ENCODE results near the gene MSRB1. TPM values are rescaled to one million over a fixed set of nuclear protein-coding genes. Genes with fewer than 3 reads are reported as not detected.
"Not testable (repeated sequence)": the region's sequence is repeated elsewhere in the genome, so short reads cannot be mapped to it uniquely, and the experiment has no call there.

MSRB1 gene
- total and polyA plus RNA-seq, 10 donors, result 31.1 to 114 (median 57.2) TPM

DNA sequence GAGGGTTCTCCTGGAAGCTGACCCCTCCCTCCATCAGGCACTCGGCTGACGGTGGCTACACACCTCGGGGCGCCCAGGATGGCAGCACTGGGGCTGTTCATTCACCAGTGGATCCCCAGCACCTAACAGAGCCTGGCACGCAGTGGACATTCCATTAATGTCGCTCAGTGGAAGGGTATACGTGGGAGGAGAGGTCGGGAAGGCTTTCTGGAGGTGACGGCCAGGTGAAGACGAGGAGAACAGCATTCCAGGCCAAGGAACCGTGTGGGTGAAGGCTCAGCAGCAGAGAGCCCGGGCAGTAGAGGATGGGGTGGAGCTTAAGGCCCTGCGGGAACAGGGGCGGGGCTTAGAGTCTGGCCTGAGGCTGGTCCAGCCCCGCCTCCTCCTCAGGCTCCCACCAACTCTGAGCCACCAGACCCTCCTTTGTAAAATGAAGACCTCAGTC, 22.2 kb downstream of the MSRB1 start:
- Histone ChIP-seq H3K4me1 (peaks cover 0 to 31% (median 19%) of the 10 kb centered on the region in 6 donors), H3K27ac (no peak overlapping the region), H3K36me3 (no peaks in the 10 kb centered on the region), H3K9me3 (no peaks in the 10 kb centered on the region), H3K4me3 (no peak overlapping the region), H3K27me3 (replicated peaks in 1 of 7) (peaks cover 5 to 99% (median 68%) of the 10 kb centered on the region in 7 donors)
- 9 to 16% (median 15%) methylated on average over 12 to 15 of the region's 15 CpGs for WGBS, 5 donors
- intact Hi-C loops (cut with DNase I; ENCODE audit: low total_unique reads), result no loop called here
- TF ChIP-seq POLR2AphosphoS5 (IDR thresholded peaks at IDR 0.05) (no peak), POLR2A (IDR thresholded peaks at IDR 0.05) (no peak)
- TF ChIP-seq, protein P1, sequence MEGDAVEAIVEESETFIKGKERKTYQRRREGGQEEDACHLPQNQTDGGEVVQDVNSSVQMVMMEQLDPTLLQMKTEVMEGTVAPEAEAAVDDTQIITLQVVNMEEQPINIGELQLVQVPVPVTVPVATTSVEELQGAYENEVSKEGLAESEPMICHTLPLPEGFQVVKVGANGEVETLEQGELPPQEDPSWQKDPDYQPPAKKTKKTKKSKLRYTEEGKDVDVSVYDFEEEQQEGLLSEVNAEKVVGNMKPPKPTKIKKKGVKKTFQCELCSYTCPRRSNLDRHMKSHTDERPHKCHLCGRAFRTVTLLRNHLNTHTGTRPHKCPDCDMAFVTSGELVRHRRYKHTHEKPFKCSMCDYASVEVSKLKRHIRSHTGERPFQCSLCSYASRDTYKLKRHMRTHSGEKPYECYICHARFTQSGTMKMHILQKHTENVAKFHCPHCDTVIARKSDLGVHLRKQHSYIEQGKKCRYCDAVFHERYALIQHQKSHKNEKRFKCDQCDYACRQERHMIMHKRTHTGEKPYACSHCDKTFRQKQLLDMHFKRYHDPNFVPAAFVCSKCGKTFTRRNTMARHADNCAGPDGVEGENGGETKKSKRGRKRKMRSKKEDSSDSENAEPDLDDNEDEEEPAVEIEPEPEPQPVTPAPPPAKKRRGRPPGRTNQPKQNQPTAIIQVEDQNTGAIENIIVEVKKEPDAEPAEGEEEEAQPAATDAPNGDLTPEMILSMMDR (IDR thresholded peaks at IDR 0.05 in 8 of 11, conservative IDR thresholded peaks at IDR 0.05 in 3 of 11), result no peak
- no peak for DNase-seq

DNA sequence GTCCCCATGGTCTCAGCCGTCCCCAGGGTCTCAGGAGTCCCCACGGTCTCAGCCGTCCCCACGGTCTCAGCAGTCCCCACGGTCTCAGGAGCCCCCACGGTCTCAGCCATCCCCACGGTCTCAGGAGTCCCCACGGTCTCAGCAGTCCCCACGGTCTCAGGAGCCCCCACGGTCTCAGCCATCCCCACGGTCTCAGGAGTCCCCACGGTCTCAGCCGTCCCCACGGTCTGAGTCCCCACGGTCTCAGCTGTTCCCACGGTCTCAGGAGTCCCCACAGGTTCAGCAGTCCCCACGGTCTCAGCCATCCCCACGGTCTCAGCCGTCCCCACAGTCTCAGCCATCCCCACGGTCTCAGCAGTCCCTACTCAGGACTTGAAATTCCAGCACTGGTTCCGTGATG, 22.9 kb downstream of the MSRB1 start:
- H3K4me3 ChIP-seq; H3K36me3 ChIP-seq; H3K27ac ChIP-seq; DNase-seq; intact Hi-C loops (cut with DNase I; ENCODE audit: low total_unique reads); H3K9me3 ChIP-seq: not testable (repeated sequence)
- H3K4me1 ChIP-seq, result peaks cover 0 to 31% (median 19%) of the 10 kb centered on the region in 6 donors
- WGBS, 5 donors, result 65 to 77% (median 70%) methylated on average over 20 to 21 of the region's 21 CpGs
- peaks cover 5 to 100% (median 68%) of the 10 kb centered on the region in 7 donors for H3K27me3 ChIP-seq (replicated peaks in 1 of 7)

DNA sequence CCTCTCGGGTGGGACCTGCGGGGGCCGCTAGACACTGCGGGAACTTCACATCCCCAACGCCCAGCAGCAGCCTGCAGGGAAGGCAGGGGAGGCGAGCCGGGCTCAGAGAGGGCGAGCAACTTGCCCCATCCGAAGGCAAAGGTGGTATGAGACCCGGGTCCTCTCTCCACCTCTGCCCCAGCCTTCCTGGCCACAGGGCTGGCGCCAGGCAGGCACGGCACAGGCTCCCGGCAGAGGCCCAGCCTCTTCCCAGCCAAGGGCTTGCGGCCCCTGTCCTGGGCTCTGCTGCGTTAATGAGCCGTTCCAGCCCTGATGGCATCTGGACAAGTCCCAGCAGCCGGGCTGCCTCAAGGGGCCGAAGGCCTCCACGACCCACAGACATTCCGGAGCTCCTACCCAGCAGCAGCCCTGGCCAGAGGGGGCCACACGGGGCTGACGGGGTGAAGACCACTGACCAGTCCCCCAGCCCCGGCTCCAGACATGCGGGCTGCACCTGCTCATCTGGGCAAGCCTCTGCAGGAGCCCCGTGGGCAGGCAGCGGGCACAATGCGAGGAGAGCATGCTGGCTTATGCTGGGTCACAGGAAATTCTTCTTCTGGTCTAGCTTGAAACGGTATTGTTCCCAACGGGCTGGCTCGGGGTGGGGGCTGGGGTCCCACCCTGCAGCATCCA, 23.5 kb downstream of the MSRB1 start:
- H3K27ac ChIP-seq, result no peak overlapping the region
- intact Hi-C loops (cut with DNase I; ENCODE audit: low total_unique reads), result no loop called here
- DNase-seq, result no peak
- no peak for TF ChIP-seq POLR2A (IDR thresholded peaks at IDR 0.05)
- TF ChIP-seq, protein P1 (IDR thresholded peaks at IDR 0.05 in 8 of 11, conservative IDR thresholded peaks at IDR 0.05 in 3 of 11), result no peak
- no peak for TF ChIP-seq POLR2AphosphoS5 (IDR thresholded peaks at IDR 0.05)
- WGBS, 5 donors, result 33 to 39% (median 35%) methylated on average over 13 to 30 of the region's 30 CpGs
- H3K9me3 ChIP-seq, result no peaks in the 10 kb centered on the region
- peaks cover 0 to 32% (median 19%) of the 10 kb centered on the region in 6 donors for H3K4me1 ChIP-seq
- H3K36me3 ChIP-seq, result no peaks in the 10 kb centered on the region
- peaks cover 5 to 100% (median 68%) of the 10 kb centered on the region in 7 donors for H3K27me3 ChIP-seq (replicated peaks in 1 of 7)
- H3K4me3 ChIP-seq, result no peak overlapping the region

DNA sequence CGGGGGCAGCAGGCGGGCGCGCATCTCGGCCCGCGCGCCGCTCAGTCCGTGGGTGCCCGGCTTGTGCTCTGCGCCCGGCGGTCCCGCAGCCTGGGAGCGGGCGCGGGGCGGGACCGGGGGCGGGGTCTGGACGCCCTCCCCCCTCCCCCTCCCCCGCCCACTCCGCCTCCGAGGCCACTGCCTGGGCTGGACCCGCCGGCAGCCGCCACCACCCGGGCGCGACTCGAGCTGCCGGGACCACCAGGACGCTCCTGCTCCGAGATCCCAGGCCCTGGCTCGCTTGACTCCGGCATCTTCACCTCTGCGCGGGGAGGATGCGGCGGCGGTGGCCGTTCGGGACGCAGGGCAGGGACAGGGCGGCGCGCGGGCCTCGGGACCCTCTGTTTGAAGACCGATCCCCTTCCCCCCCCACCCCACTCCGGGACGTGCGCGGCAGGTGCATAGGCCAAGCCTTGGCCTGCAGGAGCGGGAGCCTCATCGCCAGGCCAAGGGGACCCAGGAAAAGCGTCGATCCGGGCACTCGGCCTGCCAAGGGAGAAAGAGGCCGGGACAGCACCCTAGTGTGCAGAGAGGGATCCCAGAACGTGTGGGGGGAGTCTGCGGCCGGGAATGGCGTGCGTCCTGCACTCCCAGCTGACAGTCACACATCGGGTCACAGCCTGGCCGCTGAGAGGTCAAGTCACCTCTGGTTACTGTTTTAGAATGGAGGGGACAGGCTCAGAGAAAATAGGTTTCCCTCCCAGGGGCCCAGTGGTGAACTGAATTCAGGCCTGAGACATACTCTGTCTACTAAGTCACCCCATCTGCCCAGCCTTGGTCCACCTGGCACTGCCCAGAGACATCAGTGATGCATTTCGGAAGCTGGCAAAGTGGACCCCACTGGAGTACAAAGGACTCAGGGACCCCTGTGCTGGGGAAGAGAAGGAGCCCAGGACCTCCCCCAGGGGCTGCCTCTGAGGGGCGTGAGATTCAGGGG, 24.4 kb downstream of the MSRB1 start, which contains the start of gene HS3ST6:
Gene HS3ST6, minus strand, starts transcription at position 65 of the 976 bp plus-strand sequence. CDS start 92 bp downstream, outside the sequence.
- H3K27me3 ChIP-seq (replicated peaks in 1 of 7), result peaks cover 5 to 100% (median 69%) of the 10 kb centered on the region in 7 donors
- H3K4me3 ChIP-seq, result peak within 1 kb of the TSS in 2 of 8 donors; percentile 7 to 21
- H3K9me3 ChIP-seq, result no peaks in the 10 kb centered on the region
- no peaks in the 10 kb centered on the region for H3K36me3 ChIP-seq
- no peak for DNase-seq
- peaks cover 0 to 33% (median 15%) of the 10 kb centered on the region in 6 donors for H3K4me1 ChIP-seq
- H3K27ac ChIP-seq, result no peak within 1 kb of the TSS
- TF ChIP-seq POLR2A (IDR thresholded peaks at IDR 0.05) (no peak), POLR2AphosphoS5 (IDR thresholded peaks at IDR 0.05) (no peak)
- TF ChIP-seq, protein P1 (IDR thresholded peaks at IDR 0.05 in 8 of 11, conservative IDR thresholded peaks at IDR 0.05 in 3 of 11), result no peak
- 6 to 11% (median 10%) methylated on average over 24 to 70 of the region's 71 CpGs for WGBS, 5 donors
- intact Hi-C loops (cut with DNase I; ENCODE audit: low total_unique reads), result no loop called here

Measured in spleen (tissue), 11 donors.